Neuronal stem cell (in vitro differentiated cells): ENCODE results near the gene SRC.

Experiments used
- DNase-seq: peaks from one replicate; pipeline ENCODE4 v3.0.0-alpha.2; 2013; ENCODE audit warnings: low spot score
- H2AFZ ChIP-seq: one replicate; pipeline ENCODE4 v1.6.1; 2013; ENCODE audit warnings: mild to moderate bottlenecking, low read length, inconsistent platforms
- H2AK5ac ChIP-seq: 2 replicates; pipeline ENCODE4 v1.6.1; 2013; ENCODE audit warnings: low read depth, mild to moderate bottlenecking, inconsistent platforms, low read length, moderate library complexity, mixed read lengths
- H2BK120ac ChIP-seq: 2 replicates; pipeline ENCODE4 v1.6.1; 2013; ENCODE audit warnings: low read depth, mild to moderate bottlenecking, inconsistent platforms, low read length, moderate library complexity, mixed read lengths
- H2BK12ac ChIP-seq: one replicate; pipeline ENCODE4 v1.6.1; 2013; ENCODE audit warnings: low read length, inconsistent platforms
- H2BK15ac ChIP-seq: 2 replicates; pipeline ENCODE4 v1.6.1; 2013; ENCODE audit warnings: mild to moderate bottlenecking, low read length, inconsistent platforms, mixed read lengths
- H2BK5ac ChIP-seq: one replicate; pipeline ENCODE4 v1.6.1; 2013; ENCODE audit warnings: inconsistent platforms, mild to moderate bottlenecking, low read length, moderate library complexity
- H3K14ac ChIP-seq: one replicate; pipeline ENCODE4 v1.6.1; 2013; ENCODE audit warnings: low read length, inconsistent platforms
- H3K18ac ChIP-seq: 2 replicates; pipeline ENCODE4 v1.6.1; 2013; ENCODE audit warnings: low read length, inconsistent platforms
- H3K23ac ChIP-seq: 2 replicates; pipeline ENCODE4 v1.6.1; 2013; ENCODE audit warnings: low read depth, mild to moderate bottlenecking, mixed read lengths, low read length, inconsistent platforms; ENCODE audit not compliant: poor library complexity
- H3K27ac ChIP-seq: replicated peaks from 3 replicates; pipeline ENCODE4 v1.5.1; 2013; ENCODE audit warnings: low read length, inconsistent platforms
- H3K27me3 ChIP-seq, 3 experiments: 2 replicates each; pipeline ENCODE4 v1.6.1; 2013; ENCODE audit warnings: low read length in 3 of 3, mild to moderate bottlenecking in 2 of 3, inconsistent platforms in 1 of 3, low read depth in 1 of 3, mixed read lengths in 1 of 3, moderate library complexity in 1 of 3; ENCODE audit not compliant: control insufficient read depth in 3 of 3, insufficient read depth in 3 of 3
- H3K36me3 ChIP-seq, 2 donors: replicated peaks in 1 of 2; 2 replicates each; pipeline ENCODE4 v1.6.1; 2013; ENCODE audit warnings: low read length in 2 of 2; ENCODE audit not compliant: control insufficient read depth in 2 of 2, insufficient read depth in 2 of 2
- H3K4ac ChIP-seq: 2 replicates; pipeline ENCODE4 v1.6.1; 2013; ENCODE audit warnings: inconsistent platforms, mild to moderate bottlenecking, low read length, moderate library complexity
- H3K4me1 ChIP-seq, 2 donors: 1 replicate in 1 of 2; 2 replicates in 1 of 2; pipeline ENCODE4 v1.6.1; 2013; ENCODE audit warnings: low read length in 2 of 2, low read depth in 1 of 2; ENCODE audit not compliant: control insufficient read depth in 2 of 2, insufficient read depth in 1 of 2
- H3K4me2 ChIP-seq: one replicate; pipeline ENCODE4 v1.6.1; 2013; ENCODE audit warnings: mild to moderate bottlenecking, low read length, inconsistent platforms; ENCODE audit not compliant: insufficient read depth, poor library complexity, severe bottlenecking
- H3K4me3 ChIP-seq, 2 donors: 2 replicates each; pipeline ENCODE4 v1.5.1; 2013; ENCODE audit warnings: low read length in 2 of 2, mild to moderate bottlenecking in 2 of 2, inconsistent platforms in 1 of 2, moderate library complexity in 1 of 2
- H3K79me1 ChIP-seq: one replicate; pipeline ENCODE4 v1.6.1; 2013; ENCODE audit warnings: low read depth, mild to moderate bottlenecking, inconsistent platforms, low read length, moderate library complexity
- H3K9ac ChIP-seq: one replicate; pipeline ENCODE4 v1.6.1; 2013; ENCODE audit warnings: mild to moderate bottlenecking, low read depth, low read length, inconsistent platforms; ENCODE audit not compliant: poor library complexity
- H3K9me3 ChIP-seq, 2 donors: replicated peaks in 1 of 2; 2 replicates each; pipeline versions ENCODE3 to v1.6.1; 2013; ENCODE audit warnings: low read length in 2 of 2, mild to moderate bottlenecking in 2 of 2, inconsistent platforms in 1 of 2, low read depth in 1 of 2, mixed read lengths in 1 of 2, moderate library complexity in 1 of 2; ENCODE audit not compliant: control insufficient read depth in 2 of 2, insufficient read depth in 1 of 2
- H4K8ac ChIP-seq: one replicate; pipeline ENCODE4 v1.6.1; 2013; ENCODE audit warnings: low read depth, mild to moderate bottlenecking, inconsistent platforms, low read length, moderate library complexity
- H4K91ac ChIP-seq: one replicate; pipeline ENCODE4 v1.6.1; 2013; ENCODE audit warnings: low read length, low read depth, mild to moderate bottlenecking, inconsistent platforms; ENCODE audit not compliant: poor library complexity
- WGBS, 2 donors: extraction: QIAGEN DNeasy Blood & Tissue Kit; methylation state at CpG; one replicate each; pipeline ENCODE4 v1.1.7; 2013; ENCODE audit warnings: missing lambda C conversion rate in 2 of 2, mixed read lengths in 1 of 2; ENCODE audit not compliant: insufficient read length in 2 of 2, insufficient replicate concordance in 1 of 2; ENCODE audit errors: extremely low coverage in 2 of 2; 5-methylcytosine and 5-hydroxymethylcytosine counted together

SRC gene

DNA sequence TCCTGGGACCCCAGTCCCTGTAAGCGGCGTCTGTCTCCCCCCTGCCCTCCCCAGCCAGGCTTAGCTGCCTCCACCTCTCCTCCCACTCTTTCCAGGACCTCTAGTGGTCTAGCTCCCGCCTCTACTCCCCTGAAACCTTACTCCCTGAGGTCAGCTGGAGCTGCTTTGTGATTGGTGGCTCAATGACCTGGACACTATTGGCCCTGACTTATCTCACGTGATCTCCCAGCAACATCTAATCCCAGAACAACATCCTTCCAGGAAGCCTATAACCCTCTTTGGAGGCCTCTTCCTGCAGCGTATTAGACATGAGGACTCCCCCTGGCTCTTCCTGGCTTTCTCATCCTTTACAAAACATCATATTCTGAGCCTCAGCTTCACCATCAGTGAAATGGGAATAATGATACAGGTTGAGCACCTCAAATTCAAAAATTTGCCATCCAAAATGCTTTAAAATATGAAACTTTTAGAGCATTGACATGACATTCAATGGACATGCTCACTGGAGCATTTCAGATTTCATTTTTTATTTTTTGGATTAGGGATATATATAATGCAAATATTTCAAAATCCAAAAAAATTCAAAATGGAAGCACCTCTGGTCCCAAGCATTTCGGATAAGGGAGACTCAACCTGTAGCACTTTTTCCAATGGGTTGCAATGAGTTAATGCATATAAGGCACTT, 16.3 kb upstream of the SRC start:
- Histone ChIP-seq H3K27ac (no peak overlapping the region), H3K4ac (no peak overlapping the region), H3K23ac (no peak overlapping the region), H2BK5ac (peak overlapping the region; percentile 78), H3K4me1 (peaks cover 0 to 6% of the 10 kb centered on the region in 2 donors), H3K4me3 (no peak overlapping the region), H4K91ac (no peak overlapping the region), H4K8ac (no peak overlapping the region), H3K79me1 (no peaks in the 10 kb centered on the region), H3K18ac (no peak overlapping the region), H3K27me3 (peaks cover 0 to 2% (median 0%) of the 10 kb centered on the region in 3 experiments), H2BK15ac (no peak overlapping the region), H3K36me3 (no peaks in the 10 kb centered on the region), H2BK120ac (no peak overlapping the region), H2AK5ac (no peak overlapping the region), H3K14ac (no peak overlapping the region), H3K9me3 (no peaks in the 10 kb centered on the region), H2BK12ac (no peak overlapping the region), H3K4me2 (no peak overlapping the region), H3K9ac (no peak overlapping the region), H2AFZ (no peak overlapping the region)
- no CpG with 5 or more reads among the region's 6 CpGs for WGBS, 2 donors
- no peak for DNase-seq

DNA sequence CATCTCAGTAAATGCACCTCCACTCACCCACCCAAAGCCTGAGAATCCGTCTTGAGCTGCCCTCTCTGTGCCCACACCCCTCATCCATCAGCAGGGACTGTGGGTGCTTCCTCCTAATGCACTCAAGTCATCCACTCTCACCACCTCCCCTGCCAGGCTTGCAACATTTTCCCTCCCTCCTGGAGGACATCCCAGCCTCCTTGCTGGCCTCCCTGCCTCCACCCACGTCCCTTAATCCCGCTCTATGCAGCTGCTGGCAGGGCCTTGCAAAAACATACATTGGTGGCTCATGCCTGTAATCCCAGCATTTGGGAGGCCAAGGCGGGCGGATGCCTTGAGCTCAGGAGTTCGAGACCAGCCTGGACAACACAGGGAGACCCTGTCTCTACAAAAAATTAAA, 15.6 kb upstream of the SRC start:
- Histone ChIP-seq H2BK15ac (peak overlapping the region; percentile 79), H3K23ac (no peak overlapping the region), H3K27ac (no peak overlapping the region), H3K9me3 (no peaks in the 10 kb centered on the region), H4K8ac (no peak overlapping the region), H3K36me3 (no peaks in the 10 kb centered on the region), H2BK12ac (no peak overlapping the region), H2BK5ac (peak overlapping the region; percentile 78), H3K79me1 (no peaks in the 10 kb centered on the region), H3K4me3 (no peak overlapping the region), H3K9ac (no peak overlapping the region), H3K4me1 (peaks cover 0 to 6% of the 10 kb centered on the region in 2 donors), H3K4me2 (no peak overlapping the region), H3K18ac (peak overlapping the region; percentile 81), H2AFZ (no peak overlapping the region), H2AK5ac (peak overlapping the region; percentile 82), H3K27me3 (peaks cover 0 to 2% (median 0%) of the 10 kb centered on the region in 3 experiments), H3K4ac (peak overlapping the region; percentile 58), H2BK120ac (no peak overlapping the region), H3K14ac (no peak overlapping the region), H4K91ac (no peak overlapping the region)
- WGBS, 2 donors, result no CpG with 5 or more reads among the region's 6 CpGs
- no peak for DNase-seq

DNA sequence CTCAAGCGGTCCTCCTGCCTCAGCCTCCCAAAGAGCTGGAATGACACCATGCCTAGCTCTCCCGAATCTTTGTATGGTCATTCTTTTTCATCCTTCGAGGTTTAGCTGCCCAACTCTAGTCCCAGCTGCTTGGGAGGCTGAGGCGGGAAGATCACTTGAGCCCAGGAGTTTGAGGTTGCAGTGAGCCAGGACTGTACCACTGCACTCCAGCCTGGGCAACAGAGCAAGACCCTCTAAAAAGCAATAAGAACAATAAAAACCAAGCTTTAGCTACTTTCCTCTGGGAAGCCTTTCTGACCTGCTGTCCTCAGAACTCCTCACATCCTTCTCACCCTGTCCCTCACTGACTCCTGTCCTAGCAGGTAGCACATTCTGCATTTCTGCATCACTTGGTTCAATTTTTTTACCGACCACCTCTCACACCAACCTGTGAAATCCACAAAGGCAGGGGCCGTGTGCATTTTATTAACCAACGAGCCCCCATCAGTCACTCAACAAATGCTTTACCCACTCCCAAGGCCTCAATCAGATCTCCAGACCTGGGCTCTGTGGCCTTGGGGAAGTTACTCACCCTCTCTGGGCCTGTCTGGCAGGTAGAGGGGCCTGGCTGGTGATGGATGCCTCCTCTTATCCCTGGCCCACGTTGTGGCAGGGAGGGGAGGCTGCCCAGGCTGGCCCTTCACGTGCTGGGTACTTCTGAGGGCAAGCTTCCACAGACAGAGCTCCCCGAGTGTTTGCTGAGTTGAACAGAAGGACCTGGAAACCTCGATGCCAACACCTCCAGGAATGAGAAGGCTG, 14.7 kb upstream of the SRC start:
- H2BK15ac ChIP-seq, result peak overlapping the region; percentile 93
- no peak overlapping the region for H3K14ac ChIP-seq
- H3K27ac ChIP-seq, result no peak overlapping the region
- H2BK12ac ChIP-seq, result peak overlapping the region; percentile 25
- peak overlapping the region; percentile 88 for H2AK5ac ChIP-seq
- H3K36me3 ChIP-seq, result no peaks in the 10 kb centered on the region
- peaks cover 0 to 11% of the 10 kb centered on the region in 2 donors for H3K4me1 ChIP-seq
- no peak overlapping the region for H3K4me3 ChIP-seq
- H3K27me3 ChIP-seq, result peaks cover 0 to 2% (median 0%) of the 10 kb centered on the region in 3 experiments
- no CpG with 5 or more reads among the region's 11 CpGs for WGBS, 2 donors
- H3K4me2 ChIP-seq, result no peak overlapping the region
- H3K4ac ChIP-seq, result peak overlapping the region; percentile 31
- no peaks in the 10 kb centered on the region for H3K79me1 ChIP-seq
- H4K8ac ChIP-seq, result peak overlapping the region; percentile 1
- DNase-seq, result no peak
- peak overlapping the region; percentile 85 for H3K18ac ChIP-seq
- peak overlapping the region; percentile 87 for H2BK5ac ChIP-seq
- peak overlapping the region; percentile 27 for H3K23ac ChIP-seq
- H2AFZ ChIP-seq, result no peak overlapping the region
- H3K9ac ChIP-seq, result no peak overlapping the region
- no peak overlapping the region for H4K91ac ChIP-seq
- H2BK120ac ChIP-seq, result no peak overlapping the region
- H3K9me3 ChIP-seq, result no peaks in the 10 kb centered on the region
